Measurements from ENCODE around the gene ZCCHC7. TPM values are rescaled to one million over a fixed set of nuclear protein-coding genes. Genes with fewer than 3 reads are reported as not detected.

ZCCHC7 gene
- total RNA-seq, 1 donor from 2014 or later, result 20.9 TPM

DNA sequence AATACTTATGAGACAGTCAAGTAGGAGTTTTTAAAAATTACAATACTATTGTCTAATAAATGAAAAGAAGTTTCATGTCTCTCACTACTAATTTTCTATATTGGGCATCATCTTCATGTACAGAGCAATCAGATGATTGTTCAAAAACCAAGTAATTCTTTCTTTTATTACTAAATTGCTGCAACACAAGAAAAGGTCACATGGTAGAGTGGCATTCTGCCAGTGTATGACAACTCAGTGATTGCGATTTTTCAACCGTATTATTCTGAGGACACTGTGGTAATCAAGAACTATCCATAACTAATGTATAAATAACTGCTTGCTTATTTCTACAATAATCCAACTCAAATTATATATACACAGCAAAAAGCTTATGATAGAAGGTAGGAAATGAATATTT is 205.4 kb downstream of the ZCCHC7 start:
- Histone ChIP-seq H3K4me3 (no peak overlapping the region), H3K27me3 (no peaks in the 10 kb centered on the region), H3K4me1 (no peaks in the 10 kb centered on the region), H3K36me3 (no peaks in the 10 kb centered on the region), H3K9me3 (no peaks in the 10 kb centered on the region), H3K27ac (no peak overlapping the region)
- no peak for TF ChIP-seq CTCF (IDR thresholded peaks at IDR 0.05)
- intact Hi-C loops (cut with DNase I), result no loop called here
- DNase-seq (no peak), ATAC-seq (no peak)

GRCh38 chr9:37327553-37327952 is 207.2 kb downstream of the ZCCHC7 start:
- H3K9me3 ChIP-seq, result no peaks in the 10 kb centered on the region
- no peaks in the 10 kb centered on the region for H3K27me3 ChIP-seq
- no peak overlapping the region for H3K27ac ChIP-seq
- H3K36me3 ChIP-seq, result no peaks in the 10 kb centered on the region
- ATAC-seq (no peak), DNase-seq (no peak)
- no peak for TF ChIP-seq CTCF (IDR thresholded peaks at IDR 0.05)
- intact Hi-C loops (cut with DNase I), result no loop called here
- no peak overlapping the region for H3K4me3 ChIP-seq
- H3K4me1 ChIP-seq, result no peaks in the 10 kb centered on the region

GRCh38 chr9:37328556-37329227 is 208.3 kb downstream of the ZCCHC7 start:
- Histone ChIP-seq H3K9me3 (no peaks in the 10 kb centered on the region), H3K4me3 (no peak overlapping the region), H3K4me1 (no peaks in the 10 kb centered on the region), H3K27ac (no peak overlapping the region), H3K36me3 (no peaks in the 10 kb centered on the region), H3K27me3 (no peaks in the 10 kb centered on the region)
- DNase-seq (no peak), ATAC-seq (no peak)
- no peak for TF ChIP-seq CTCF (IDR thresholded peaks at IDR 0.05)
- intact Hi-C loops (cut with DNase I), result no loop called here

- H3K9me3 ChIP-seq, result no peaks in the 10 kb centered on the region
- no peak overlapping the region for H3K4me3 ChIP-seq
- ATAC-seq (no peak), DNase-seq (no peak)
- no peaks in the 10 kb centered on the region for H3K27me3 ChIP-seq
- no peaks in the 10 kb centered on the region for H3K4me1 ChIP-seq
- TF ChIP-seq CTCF (IDR thresholded peaks at IDR 0.05), result no peak
- no peak overlapping the region for H3K27ac ChIP-seq
- intact Hi-C loops (cut with DNase I), result no loop called here
- no peaks in the 10 kb centered on the region for H3K36me3 ChIP-seq
Measured at GRCh38 chr9:37329576-37329975, 209.2 kb downstream of the ZCCHC7 start.

GRCh38 chr9:37331871-37332270 is 211.5 kb downstream of the ZCCHC7 start:
- no peak for TF ChIP-seq CTCF (IDR thresholded peaks at IDR 0.05)
- intact Hi-C loops (cut with DNase I), result no loop called here
- ATAC-seq (no peak), DNase-seq (no peak)
- Histone ChIP-seq H3K27ac (no peak overlapping the region), H3K4me1 (no peaks in the 10 kb centered on the region), H3K27me3 (no peaks in the 10 kb centered on the region), H3K4me3 (no peak overlapping the region), H3K36me3 (no peaks in the 10 kb centered on the region), H3K9me3 (no peaks in the 10 kb centered on the region)

DNA sequence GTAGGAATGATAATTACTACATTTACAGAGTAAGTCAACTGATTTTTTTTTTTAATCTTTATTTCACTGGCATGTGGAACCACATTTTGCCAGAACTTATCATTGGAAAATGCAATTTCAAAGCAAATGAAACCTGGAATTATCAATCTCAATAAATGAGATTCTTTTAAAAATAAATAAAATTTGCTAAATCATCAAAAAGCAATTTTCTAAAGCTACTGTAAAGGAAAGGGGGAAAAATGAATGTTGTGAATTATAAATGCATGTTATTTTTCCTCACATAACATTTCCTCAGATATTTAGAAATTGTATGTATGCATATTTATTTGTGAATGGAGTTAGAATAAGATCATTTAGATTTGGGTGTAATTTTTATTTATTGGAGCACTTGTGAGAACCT is 212.2 kb downstream of the ZCCHC7 start:
- Histone ChIP-seq H3K36me3 (no peaks in the 10 kb centered on the region), H3K27me3 (no peaks in the 10 kb centered on the region), H3K4me1 (no peaks in the 10 kb centered on the region), H3K9me3 (no peaks in the 10 kb centered on the region), H3K27ac (no peak overlapping the region), H3K4me3 (no peak overlapping the region)
- intact Hi-C loops (cut with DNase I), result no loop called here
- no peak for TF ChIP-seq CTCF (IDR thresholded peaks at IDR 0.05)
- DNase-seq (no peak), ATAC-seq (no peak)
